Measurements from ENCODE around the gene TSNAX. TPM values are rescaled to one million over a fixed set of nuclear protein-coding genes. Genes with fewer than 3 reads are reported as not detected.

TSNAX gene
- total RNA-seq, 1 experiment from 2014 or later: 47.1 TPM

DNA sequence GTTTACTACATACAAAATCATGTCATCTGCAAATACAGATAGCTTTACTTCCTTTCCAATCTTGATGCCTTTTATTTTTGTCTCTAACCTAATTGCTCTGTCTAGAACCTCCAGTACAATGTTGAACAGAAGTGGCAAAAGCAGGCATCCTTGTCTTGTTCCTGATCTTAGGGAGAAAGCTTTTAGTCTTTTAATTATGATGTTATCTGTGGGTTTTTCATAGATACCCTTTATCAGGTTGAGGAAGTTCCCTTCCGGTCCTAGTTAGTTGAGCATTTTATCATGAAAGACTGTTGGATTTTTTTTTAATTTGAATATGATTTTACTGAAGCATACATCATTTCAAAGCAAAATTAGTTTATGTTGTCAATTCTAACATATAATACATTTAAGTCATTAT is 52.4 kb downstream of the TSNAX start:
- H3K27ac ChIP-seq (ENCODE audit: low read depth, low read length): no peak overlapping the region
- no peaks in the 10 kb centered on the region for H3K36me3 ChIP-seq (ENCODE audit: control insufficient read depth in 1 of 2, insufficient read depth in 2 of 2, low read length in 2 of 2)
- no peak overlapping the region for H3K4me2 ChIP-seq (ENCODE audit: low read length)
- RAD21 ChIA-PET (ENCODE audit: low non-redundant PET in 1 of 2, low total read pairs in 2 of 2, uncharacterized antibody in 2 of 2, unreplicated experiment in 2 of 2): no interaction called here
- no peaks in the 10 kb centered on the region for H3K9me3 ChIP-seq (ENCODE audit: control insufficient read depth in 1 of 2, insufficient read depth in 1 of 2, low read depth in 1 of 2, low read length in 2 of 2)
- H3K79me2 ChIP-seq (ENCODE audit: insufficient read depth, low read length): no peaks in the 10 kb centered on the region
- no peaks in the 10 kb centered on the region for H4K20me1 ChIP-seq (ENCODE audit: insufficient read depth)
- DNase-seq (ENCODE audit: low read depth, low spot score) (no peak), ATAC-seq (no peak)
- POLR2A ChIA-PET: no interaction called here
- CTCF ChIA-PET: no interaction called here
- no TSS peak for BruUV-seq (replicated peaks)
- H3K4me3 ChIP-seq (replicated peaks in 1 of 2; ENCODE audit: low read depth in 1 of 2, low read length in 2 of 2): no peak overlapping the region
- H2AFZ ChIP-seq (ENCODE audit: low read depth, low read length, poor library complexity, severe bottlenecking): no peak overlapping the region
- no peak overlapping the region for H3K9ac ChIP-seq (ENCODE audit: low read length)
- no peaks in the 10 kb centered on the region for H3K27me3 ChIP-seq (ENCODE audit: insufficient read depth, low read length)
- intact Hi-C loops (cut with micrococcal nuclease): no loop called here
- TF ChIP-seq SRF (IDR thresholded peaks at IDR 0.05; ENCODE audit: low read depth) (no peak), TCF7L2 (IDR thresholded peaks at IDR 0.05; ENCODE audit: borderline replicate concordance, extremely low read depth, insufficient read depth, insufficient read length) (no peak), CTCF (IDR thresholded peaks at IDR 0.05 in 2 of 3, conservative IDR thresholded peaks at IDR 0.05 in 1 of 3; ENCODE audit: borderline replicate concordance in 1 of 3, insufficient read depth in 1 of 3, low read depth in 2 of 3, low read length in 2 of 3) (no peak), ELF1 (IDR thresholded peaks at IDR 0.05; ENCODE audit: borderline replicate concordance, low read depth) (no peak), RAD21 (IDR thresholded peaks at IDR 0.05; ENCODE audit: low read depth) (no peak), ZBTB33 (IDR thresholded peaks at IDR 0.05; ENCODE audit: extremely low read depth, insufficient replicate concordance, low read length) (no peak), FOSL1 (IDR thresholded peaks at IDR 0.05; ENCODE audit: low read depth) (no peak), EZH2phosphoT487 (IDR thresholded peaks at IDR 0.05; ENCODE audit: borderline replicate concordance) (no peak), ZNF274 (IDR thresholded peaks at IDR 0.05; ENCODE audit: low read depth, low read length) (no peak), YY1 (IDR thresholded peaks at IDR 0.05; ENCODE audit: extremely low read depth, insufficient replicate concordance, low read depth, low read length) (no peak), POLR2A (IDR thresholded peaks at IDR 0.05; ENCODE audit: borderline replicate concordance, extremely low read depth, insufficient read depth, insufficient read length) (no peak), EGR1 (IDR thresholded peaks at IDR 0.05; ENCODE audit: low read depth) (no peak), CBX3 (IDR thresholded peaks at IDR 0.05; ENCODE audit: low read depth) (no peak), CEBPB (IDR thresholded peaks at IDR 0.05; ENCODE audit: low read depth) (no peak), POLR2AphosphoS5 (IDR thresholded peaks at IDR 0.05; ENCODE audit: low read depth, low read length) (no peak)
- TF ChIP-seq, protein P1, sequence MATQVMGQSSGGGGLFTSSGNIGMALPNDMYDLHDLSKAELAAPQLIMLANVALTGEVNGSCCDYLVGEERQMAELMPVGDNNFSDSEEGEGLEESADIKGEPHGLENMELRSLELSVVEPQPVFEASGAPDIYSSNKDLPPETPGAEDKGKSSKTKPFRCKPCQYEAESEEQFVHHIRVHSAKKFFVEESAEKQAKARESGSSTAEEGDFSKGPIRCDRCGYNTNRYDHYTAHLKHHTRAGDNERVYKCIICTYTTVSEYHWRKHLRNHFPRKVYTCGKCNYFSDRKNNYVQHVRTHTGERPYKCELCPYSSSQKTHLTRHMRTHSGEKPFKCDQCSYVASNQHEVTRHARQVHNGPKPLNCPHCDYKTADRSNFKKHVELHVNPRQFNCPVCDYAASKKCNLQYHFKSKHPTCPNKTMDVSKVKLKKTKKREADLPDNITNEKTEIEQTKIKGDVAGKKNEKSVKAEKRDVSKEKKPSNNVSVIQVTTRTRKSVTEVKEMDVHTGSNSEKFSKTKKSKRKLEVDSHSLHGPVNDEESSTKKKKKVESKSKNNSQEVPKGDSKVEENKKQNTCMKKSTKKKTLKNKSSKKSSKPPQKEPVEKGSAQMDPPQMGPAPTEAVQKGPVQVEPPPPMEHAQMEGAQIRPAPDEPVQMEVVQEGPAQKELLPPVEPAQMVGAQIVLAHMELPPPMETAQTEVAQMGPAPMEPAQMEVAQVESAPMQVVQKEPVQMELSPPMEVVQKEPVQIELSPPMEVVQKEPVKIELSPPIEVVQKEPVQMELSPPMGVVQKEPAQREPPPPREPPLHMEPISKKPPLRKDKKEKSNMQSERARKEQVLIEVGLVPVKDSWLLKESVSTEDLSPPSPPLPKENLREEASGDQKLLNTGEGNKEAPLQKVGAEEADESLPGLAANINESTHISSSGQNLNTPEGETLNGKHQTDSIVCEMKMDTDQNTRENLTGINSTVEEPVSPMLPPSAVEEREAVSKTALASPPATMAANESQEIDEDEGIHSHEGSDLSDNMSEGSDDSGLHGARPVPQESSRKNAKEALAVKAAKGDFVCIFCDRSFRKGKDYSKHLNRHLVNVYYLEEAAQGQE (IDR thresholded peaks at IDR 0.05; ENCODE audit: low read depth): no peak
- TF ChIP-seq, protein P2, sequence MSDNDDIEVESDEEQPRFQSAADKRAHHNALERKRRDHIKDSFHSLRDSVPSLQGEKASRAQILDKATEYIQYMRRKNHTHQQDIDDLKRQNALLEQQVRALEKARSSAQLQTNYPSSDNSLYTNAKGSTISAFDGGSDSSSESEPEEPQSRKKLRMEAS (IDR thresholded peaks at IDR 0.05): no peak
- no peaks in the 10 kb centered on the region for H3K9me2 ChIP-seq (ENCODE audit: insufficient read depth)
- H3K4me1 ChIP-seq (ENCODE audit: control insufficient read depth in 1 of 2, insufficient read depth in 2 of 2, low read length in 2 of 2): no peaks in the 10 kb centered on the region
